ENCODE measurements around the gene GGA3. TPM values are rescaled to one million over a fixed set of nuclear protein-coding genes. Genes with fewer than 3 reads are reported as not detected.
"Not testable (repeated sequence)": the region's sequence is repeated elsewhere in the genome, so short reads cannot be mapped to it uniquely, and the experiment has no call there.

Gene GGA3
- total RNA-seq, 1 experiment from 2014 or later, result 61.6 TPM

DNA sequence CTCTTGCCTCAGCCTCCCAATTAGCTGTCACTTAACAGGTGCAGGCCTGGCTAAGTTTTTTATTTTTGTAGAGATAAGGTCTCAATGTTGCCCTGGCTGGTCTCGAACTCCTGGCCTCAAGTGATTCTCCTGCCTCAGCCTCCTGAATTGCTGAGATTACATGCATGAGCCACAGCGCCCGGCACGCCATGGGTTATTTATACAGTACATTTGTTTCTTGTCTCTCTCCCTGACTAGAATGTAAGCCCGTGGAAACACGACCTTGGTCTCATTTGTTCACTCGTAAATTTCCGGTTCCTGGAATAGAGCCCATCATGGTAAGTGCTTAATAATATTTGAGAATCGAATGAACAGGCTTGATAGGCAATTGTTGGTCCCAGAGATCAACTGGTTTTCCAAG is 25.8 kb upstream of the GGA3 start:
- ChIA-PET CTCF (no interaction called here), POLR2A (no interaction called here)
- no peaks in the 10 kb centered on the region for H3K27me3 ChIP-seq (ENCODE audit: control insufficient read depth, insufficient read depth, low read length)
- DNase-seq (ENCODE audit: low read depth, low spot score) (no peak), ATAC-seq (no peak)
- H3K4me1 ChIP-seq (ENCODE audit: control insufficient read depth, insufficient read depth, low read length), result peaks cover 5% of the 10 kb centered on the region
- TF ChIP-seq TCF7L2 (IDR thresholded peaks at IDR 0.05; ENCODE audit: low read depth, low read length), result no peak
- no peak for TF ChIP-seq POLR2AphosphoS5 (IDR thresholded peaks at IDR 0.05; ENCODE audit: low read depth, low read length)
- TF ChIP-seq, protein P1, sequence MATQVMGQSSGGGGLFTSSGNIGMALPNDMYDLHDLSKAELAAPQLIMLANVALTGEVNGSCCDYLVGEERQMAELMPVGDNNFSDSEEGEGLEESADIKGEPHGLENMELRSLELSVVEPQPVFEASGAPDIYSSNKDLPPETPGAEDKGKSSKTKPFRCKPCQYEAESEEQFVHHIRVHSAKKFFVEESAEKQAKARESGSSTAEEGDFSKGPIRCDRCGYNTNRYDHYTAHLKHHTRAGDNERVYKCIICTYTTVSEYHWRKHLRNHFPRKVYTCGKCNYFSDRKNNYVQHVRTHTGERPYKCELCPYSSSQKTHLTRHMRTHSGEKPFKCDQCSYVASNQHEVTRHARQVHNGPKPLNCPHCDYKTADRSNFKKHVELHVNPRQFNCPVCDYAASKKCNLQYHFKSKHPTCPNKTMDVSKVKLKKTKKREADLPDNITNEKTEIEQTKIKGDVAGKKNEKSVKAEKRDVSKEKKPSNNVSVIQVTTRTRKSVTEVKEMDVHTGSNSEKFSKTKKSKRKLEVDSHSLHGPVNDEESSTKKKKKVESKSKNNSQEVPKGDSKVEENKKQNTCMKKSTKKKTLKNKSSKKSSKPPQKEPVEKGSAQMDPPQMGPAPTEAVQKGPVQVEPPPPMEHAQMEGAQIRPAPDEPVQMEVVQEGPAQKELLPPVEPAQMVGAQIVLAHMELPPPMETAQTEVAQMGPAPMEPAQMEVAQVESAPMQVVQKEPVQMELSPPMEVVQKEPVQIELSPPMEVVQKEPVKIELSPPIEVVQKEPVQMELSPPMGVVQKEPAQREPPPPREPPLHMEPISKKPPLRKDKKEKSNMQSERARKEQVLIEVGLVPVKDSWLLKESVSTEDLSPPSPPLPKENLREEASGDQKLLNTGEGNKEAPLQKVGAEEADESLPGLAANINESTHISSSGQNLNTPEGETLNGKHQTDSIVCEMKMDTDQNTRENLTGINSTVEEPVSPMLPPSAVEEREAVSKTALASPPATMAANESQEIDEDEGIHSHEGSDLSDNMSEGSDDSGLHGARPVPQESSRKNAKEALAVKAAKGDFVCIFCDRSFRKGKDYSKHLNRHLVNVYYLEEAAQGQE (IDR thresholded peaks at IDR 0.05; ENCODE audit: insufficient read depth in 1 of 2, low read depth in 2 of 2, low read length in 1 of 2), result no peak
- TF ChIP-seq, protein P2, sequence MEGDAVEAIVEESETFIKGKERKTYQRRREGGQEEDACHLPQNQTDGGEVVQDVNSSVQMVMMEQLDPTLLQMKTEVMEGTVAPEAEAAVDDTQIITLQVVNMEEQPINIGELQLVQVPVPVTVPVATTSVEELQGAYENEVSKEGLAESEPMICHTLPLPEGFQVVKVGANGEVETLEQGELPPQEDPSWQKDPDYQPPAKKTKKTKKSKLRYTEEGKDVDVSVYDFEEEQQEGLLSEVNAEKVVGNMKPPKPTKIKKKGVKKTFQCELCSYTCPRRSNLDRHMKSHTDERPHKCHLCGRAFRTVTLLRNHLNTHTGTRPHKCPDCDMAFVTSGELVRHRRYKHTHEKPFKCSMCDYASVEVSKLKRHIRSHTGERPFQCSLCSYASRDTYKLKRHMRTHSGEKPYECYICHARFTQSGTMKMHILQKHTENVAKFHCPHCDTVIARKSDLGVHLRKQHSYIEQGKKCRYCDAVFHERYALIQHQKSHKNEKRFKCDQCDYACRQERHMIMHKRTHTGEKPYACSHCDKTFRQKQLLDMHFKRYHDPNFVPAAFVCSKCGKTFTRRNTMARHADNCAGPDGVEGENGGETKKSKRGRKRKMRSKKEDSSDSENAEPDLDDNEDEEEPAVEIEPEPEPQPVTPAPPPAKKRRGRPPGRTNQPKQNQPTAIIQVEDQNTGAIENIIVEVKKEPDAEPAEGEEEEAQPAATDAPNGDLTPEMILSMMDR (IDR thresholded peaks at IDR 0.05), result no peak
- TF ChIP-seq SIN3A (IDR thresholded peaks at IDR 0.05; ENCODE audit: borderline replicate concordance, insufficient read depth, low read depth, low read length), result no peak
- H3K27ac ChIP-seq (ENCODE audit: low read length), result no peak overlapping the region
- no TSS peak for BruUV-seq (replicated peaks)
- intact Hi-C loops (cut with micrococcal nuclease; ENCODE audit: unreplicated experiment), result no loop called here
- H3K36me3 ChIP-seq (ENCODE audit: control insufficient read depth, insufficient read depth, low read length), result peaks cover 2% of the 10 kb centered on the region; the same call in 1 of the 2 replicates
- no peaks in the 10 kb centered on the region for H3K9me3 ChIP-seq (ENCODE audit: control insufficient read depth, insufficient read depth, low read depth, low read length)
- in situ Hi-C loops (cut with HindIII; ENCODE audit: low pct_unique_long_range_greater_than_20kb, low sequenced_read_pairs), result no loop called here
- H3K4me3 ChIP-seq (ENCODE audit: low read depth in 2 of 2, low read length in 2 of 2), result no peak overlapping the region

DNA sequence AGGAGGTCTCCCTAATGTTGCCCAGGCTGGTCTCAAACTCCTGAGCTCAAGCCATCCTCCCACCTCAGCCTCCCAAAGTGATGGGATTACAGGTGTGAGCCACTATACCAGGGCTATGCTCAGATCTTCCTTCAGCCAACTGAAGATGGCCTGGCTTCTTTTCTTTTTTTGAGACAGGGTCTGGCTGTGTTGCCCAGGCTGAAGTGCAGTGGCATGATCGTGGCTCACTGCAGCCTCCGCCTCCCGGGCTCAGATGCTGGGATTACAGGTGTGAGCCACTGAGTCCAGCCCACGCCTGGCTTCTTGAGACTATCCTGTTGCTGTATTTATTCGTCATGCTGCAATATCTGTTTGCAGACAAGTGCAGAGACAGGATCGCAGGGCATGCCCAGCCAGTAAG is 23.7 kb upstream of the GGA3 start:
- TF ChIP-seq SIN3A (IDR thresholded peaks at IDR 0.05; ENCODE audit: borderline replicate concordance, insufficient read depth, low read depth, low read length) (no peak), TCF7L2 (IDR thresholded peaks at IDR 0.05; ENCODE audit: low read depth, low read length) (no peak), POLR2AphosphoS5 (IDR thresholded peaks at IDR 0.05; ENCODE audit: low read depth, low read length) (no peak)
- TF ChIP-seq, protein P1 (IDR thresholded peaks at IDR 0.05; ENCODE audit: insufficient read depth in 1 of 2, low read depth in 2 of 2, low read length in 1 of 2), result no peak
- Histone ChIP-seq H3K36me3 (ENCODE audit: control insufficient read depth, insufficient read depth, low read length) (peaks cover 2% of the 10 kb centered on the region; the same call in 1 of the 2 replicates), H3K4me1 (ENCODE audit: control insufficient read depth, insufficient read depth, low read length) (peaks cover 5% of the 10 kb centered on the region), H3K9me3 (ENCODE audit: control insufficient read depth, insufficient read depth, low read depth, low read length) (no peaks in the 10 kb centered on the region), H3K27me3 (ENCODE audit: control insufficient read depth, insufficient read depth, low read length) (no peaks in the 10 kb centered on the region), H3K4me3 (ENCODE audit: low read depth in 2 of 2, low read length in 2 of 2) (no peak overlapping the region), H3K27ac (ENCODE audit: low read length) (no peak overlapping the region)
- intact Hi-C loops (cut with micrococcal nuclease; ENCODE audit: unreplicated experiment) (no loop called here), in situ Hi-C loops (cut with HindIII; ENCODE audit: low pct_unique_long_range_greater_than_20kb, low sequenced_read_pairs) (no loop called here)
- BruUV-seq (replicated peaks), result no TSS peak
- ATAC-seq (no peak), DNase-seq (ENCODE audit: low read depth, low spot score) (no peak)
- ChIA-PET CTCF (interaction anchor here (0.7 to 1.5 kb wide), 2 partner anchors 14 to 173 kb away, joined by 3 to 8 read pairs; partner anchors contain the start of gene MIF4GD), POLR2A (interaction anchor here (0.6 to 0.8 kb wide), 2 partner anchors 11 to 52 kb away, joined by 3 to 4 read pairs; no protein-coding TSS in a partner anchor)

DNA sequence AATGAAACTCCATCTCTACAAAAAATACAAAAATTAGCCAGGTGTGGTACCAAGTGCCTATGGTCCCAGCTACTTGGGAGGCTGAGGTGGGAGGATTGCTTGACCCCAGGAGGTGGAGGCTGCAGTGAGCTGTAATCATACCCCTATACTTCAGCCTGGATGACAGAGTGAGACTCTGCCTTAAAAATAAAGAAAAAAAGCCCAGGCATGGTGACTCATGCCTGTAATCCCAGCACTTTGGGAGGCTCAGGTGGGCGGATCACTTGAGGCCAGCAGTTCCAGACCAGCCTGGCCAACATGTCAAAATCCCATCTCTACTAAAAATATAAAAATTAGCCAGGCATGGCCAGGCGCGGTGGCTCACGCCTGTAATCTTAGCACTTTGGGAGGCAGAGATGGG is 18.8 kb upstream of the GGA3 start:
- BruUV-seq (replicated peaks); POLR2A ChIA-PET; H3K27me3 ChIP-seq (ENCODE audit: control insufficient read depth, insufficient read depth, low read length); H3K4me3 ChIP-seq (ENCODE audit: low read depth in 2 of 2, low read length in 2 of 2); H3K9me3 ChIP-seq (ENCODE audit: control insufficient read depth, insufficient read depth, low read depth, low read length); H3K36me3 ChIP-seq (ENCODE audit: control insufficient read depth, insufficient read depth, low read length); DNase-seq (ENCODE audit: low read depth, low spot score); in situ Hi-C loops (cut with HindIII; ENCODE audit: low pct_unique_long_range_greater_than_20kb, low sequenced_read_pairs); H3K27ac ChIP-seq (ENCODE audit: low read length); ATAC-seq; intact Hi-C loops (cut with micrococcal nuclease; ENCODE audit: unreplicated experiment); H3K4me1 ChIP-seq (ENCODE audit: control insufficient read depth, insufficient read depth, low read length); CTCF ChIA-PET: not testable (repeated sequence)

Measured in Panc1 (cell line).